HG03280 (cell line): ENCODE measurements around the gene HOXB2.
"Not testable (repeated sequence)": the region's sequence is repeated elsewhere in the genome, so short reads cannot be mapped to it uniquely, and the experiment has no call there.

Source experiments
- ATAC-seq: cut with Tn5 transposase; IDR thresholded peaks from one replicate; pipeline ENCODE4 v1.9.1; 2021; ENCODE audit warnings: mild to moderate bottlenecking, moderate library complexity; ENCODE audit not compliant: unreplicated experiment

The HOXB2 gene

GRCh38 chr17:48542114-48542656 is 2.7 kb downstream of the HOXB2 start:
- ATAC-seq, result no peak

- no peak for ATAC-seq
These were observed 3.3 kb downstream of the HOXB2 start for GRCh38 chr17:48541577-48542113.

DNA sequence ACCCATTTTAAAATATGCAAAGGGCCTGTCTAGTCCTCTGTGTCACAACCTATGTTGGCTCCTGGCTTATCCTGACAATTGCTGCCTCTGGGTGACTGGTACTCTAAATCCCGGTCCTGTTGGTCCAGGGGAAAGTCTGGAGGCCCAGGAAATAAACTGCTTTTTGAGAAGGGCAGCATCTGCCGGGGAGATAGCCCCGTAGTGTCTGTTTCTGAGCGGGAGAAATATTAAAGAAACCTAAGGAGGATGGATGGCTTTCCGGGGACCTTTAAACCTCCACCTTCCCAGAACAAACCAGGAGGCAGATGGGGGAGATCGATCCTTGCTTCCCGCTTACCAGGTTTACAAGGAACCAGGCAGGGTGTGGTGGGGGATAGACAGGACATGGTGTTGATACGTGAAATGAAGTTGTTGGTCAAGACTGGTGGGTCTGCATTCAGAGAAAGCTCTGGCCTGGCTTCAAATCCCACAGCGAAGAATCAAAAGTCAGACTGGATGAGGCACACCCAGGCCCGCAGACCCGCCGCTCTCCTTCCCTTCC is 3.8 kb downstream of the HOXB2 start:
- ATAC-seq, result no peak

DNA sequence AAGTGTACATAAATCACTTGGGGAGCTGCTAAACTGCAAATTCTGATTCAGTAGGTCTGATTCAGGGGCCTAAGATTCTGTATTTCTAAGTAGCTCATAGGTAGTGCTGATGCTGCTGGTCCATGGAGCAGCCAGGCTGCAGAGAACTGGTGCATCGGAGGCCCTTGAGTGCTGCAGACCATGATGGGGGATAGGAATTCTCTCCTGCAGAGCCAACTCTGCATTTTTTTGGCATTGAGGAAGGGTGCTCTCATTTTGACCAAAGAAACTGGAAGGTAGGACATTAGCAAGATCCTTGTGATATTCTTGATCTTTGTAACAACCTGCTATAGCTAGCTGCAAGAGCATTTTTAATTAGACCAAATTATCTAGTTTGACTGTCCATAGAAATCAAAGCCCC is 4.7 kb downstream of the HOXB2 start:
- ATAC-seq, result no peak

GRCh38 chr17:48539177-48539576 is 5.7 kb downstream of the HOXB2 start:
- no peak for ATAC-seq

- ATAC-seq, result no peak
These were observed 7.6 kb downstream of the HOXB2 start for GRCh38 chr17:48537316-48537715.

DNA sequence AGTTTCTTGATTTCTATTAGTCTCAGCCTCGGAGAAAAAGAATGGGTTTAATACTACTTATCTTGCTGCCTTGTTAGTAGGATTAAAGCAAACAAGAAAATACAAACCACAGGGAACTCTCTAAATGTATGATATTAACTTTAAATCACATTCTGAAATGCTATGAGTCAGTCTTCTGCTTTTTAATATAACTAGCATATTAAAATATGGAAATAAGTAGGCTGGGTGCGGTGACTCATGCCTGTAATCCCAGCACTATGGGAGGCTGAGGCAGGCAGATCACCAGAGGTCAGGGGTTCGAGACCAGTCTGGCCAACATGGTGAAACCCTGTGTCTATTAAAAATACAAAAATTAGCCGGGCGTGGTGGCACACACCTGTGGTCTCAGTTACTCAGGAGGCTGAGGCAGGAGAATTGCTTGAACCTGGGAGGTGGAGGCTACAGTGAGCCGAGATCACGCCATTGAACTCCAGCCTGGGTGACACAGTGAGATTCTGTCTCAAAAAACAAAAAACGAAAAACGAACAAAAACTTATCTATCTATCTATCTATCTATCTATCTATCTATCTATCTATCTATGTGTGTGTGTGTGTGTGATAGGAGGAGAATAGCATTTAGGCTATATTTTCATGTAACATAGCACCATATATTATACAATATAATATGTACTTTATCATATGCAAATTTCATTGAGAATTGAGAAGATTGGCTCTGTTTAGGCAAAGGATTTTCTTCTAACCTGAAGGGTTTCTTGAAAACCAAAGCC is 8.9 kb downstream of the HOXB2 start:
- not testable (repeated sequence) for ATAC-seq

- no peak for ATAC-seq
These were observed 12.6 kb downstream of the HOXB2 start for GRCh38 chr17:48532261-48532660.

DNA sequence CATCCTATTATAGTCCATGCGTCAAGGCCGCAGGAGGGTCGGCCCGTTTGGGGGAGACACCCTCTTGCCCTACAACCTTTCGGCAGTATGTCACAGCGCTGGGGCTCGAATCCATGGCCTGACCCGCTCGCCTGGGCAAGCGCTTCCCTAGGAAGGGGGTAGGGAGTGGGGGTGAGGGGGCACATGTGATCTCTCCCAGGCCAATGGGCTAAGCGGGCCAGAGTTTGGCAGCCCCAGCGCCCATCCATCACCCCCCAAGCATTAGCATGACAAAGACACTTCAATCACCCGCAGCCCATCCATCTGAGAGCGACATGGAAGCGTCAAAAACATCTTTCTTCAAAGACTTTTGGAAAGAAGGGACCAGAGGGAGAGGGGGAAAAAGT is 14.0 kb downstream of the HOXB2 start, which contains the start of gene HOXB1:
Gene HOXB1, minus strand, starts transcription at position 125 of the 386 bp plus-strand sequence. Its CDS starts 107 bp downstream, at position 18.
- ATAC-seq, result no peak

GRCh38 chr17:48530208-48530886 is 14.6 kb downstream of the HOXB2 start:
- ATAC-seq, result no peak

GRCh38 chr17:48529683-48530009 is 15.3 kb downstream of the HOXB2 start:
- ATAC-seq, result no peak

DNA sequence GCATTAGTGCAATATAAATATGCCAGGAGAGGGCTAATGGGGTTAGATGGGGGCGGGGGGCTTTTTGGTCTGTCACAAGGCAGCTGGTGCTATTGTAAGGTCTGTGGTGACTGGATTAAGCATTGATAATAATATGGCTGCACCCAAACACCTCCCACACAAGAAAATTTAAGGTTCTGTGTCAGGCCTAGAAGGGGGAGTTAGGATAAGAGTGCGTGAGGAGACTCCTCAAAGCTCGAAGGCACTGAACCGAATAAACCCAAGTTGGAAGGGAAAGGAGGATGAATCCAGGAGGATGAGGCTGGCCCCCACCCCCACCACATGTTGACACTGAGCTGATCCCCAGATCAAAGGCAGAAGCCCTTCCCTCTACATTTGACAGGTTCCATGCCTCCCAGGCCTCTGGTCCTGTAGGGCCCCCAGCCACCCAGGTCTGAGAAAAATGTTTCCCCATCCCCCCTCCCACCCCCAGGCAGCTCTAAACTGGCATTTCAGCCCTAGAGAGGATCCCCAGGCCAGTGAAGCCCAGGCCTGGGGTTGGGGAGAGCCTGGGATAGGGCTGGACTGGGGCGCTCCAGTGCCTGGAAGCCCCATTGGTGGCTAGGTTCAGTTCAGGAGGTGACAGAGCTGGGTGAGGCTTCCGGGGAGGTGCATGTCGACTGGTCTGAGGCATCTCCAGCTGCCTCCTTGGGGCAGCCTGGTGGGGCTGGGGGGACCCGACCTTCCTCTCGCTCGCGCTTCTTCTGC is 15.8 kb downstream of the HOXB2 start:
- no peak for ATAC-seq

DNA sequence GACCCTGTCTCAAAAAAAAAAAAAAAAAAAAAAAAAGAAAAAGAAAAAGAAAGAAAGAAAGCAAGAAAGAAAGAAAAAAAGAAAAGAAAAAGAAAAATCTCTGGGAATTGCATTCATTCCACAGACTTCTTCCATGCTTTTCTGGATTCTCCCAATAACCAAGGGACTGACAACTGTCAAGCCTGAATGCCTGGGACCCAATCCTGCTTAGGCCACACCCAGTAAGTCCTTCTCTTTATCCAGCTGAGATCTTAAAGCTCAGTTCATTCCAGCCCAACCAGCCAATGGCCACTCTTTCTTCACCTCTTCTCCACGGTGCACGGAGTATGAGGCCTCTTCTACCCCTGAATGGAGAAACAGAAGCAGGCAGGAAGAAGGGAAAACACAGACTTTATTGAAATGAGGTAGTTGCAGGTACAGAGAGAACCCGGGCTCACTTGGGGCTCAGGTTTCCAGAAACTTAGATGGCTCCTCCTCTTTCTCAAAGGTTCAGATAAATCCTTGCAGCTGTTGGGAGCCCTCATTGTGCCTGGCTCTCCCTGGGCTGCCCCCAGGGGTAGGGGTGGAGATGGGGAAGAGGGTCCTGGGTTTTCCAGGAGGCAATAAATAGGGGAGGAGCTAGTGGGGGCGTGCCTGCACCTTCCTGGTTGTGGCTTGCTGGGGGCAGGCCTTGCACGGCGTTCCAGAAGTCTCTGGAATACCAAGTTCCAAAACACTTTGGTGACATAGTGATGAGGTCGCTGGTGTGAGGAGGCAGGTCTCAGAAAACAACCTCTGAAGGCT is 16.6 kb downstream of the HOXB2 start:
- no peak for ATAC-seq

DNA sequence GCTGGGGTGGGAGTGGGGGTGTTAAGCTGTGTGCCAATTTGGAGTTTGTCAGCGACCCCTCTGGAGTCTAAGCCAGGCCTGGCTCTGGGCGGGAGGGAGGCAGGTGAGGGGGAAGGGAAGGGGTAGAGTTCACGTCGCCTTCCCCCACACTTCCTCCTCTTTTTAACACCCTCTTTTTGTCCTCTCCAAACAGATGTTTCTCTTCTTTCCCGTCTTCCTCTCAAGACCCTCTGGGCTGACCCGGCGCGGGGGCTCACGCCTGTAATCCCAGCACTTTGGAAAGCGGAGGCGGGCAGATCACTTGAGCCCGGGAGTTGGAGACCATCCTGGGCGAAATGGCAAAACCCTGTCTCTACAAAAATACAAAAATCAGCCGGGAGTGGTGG is 17.4 kb downstream of the HOXB2 start:
- no peak for ATAC-seq

DNA sequence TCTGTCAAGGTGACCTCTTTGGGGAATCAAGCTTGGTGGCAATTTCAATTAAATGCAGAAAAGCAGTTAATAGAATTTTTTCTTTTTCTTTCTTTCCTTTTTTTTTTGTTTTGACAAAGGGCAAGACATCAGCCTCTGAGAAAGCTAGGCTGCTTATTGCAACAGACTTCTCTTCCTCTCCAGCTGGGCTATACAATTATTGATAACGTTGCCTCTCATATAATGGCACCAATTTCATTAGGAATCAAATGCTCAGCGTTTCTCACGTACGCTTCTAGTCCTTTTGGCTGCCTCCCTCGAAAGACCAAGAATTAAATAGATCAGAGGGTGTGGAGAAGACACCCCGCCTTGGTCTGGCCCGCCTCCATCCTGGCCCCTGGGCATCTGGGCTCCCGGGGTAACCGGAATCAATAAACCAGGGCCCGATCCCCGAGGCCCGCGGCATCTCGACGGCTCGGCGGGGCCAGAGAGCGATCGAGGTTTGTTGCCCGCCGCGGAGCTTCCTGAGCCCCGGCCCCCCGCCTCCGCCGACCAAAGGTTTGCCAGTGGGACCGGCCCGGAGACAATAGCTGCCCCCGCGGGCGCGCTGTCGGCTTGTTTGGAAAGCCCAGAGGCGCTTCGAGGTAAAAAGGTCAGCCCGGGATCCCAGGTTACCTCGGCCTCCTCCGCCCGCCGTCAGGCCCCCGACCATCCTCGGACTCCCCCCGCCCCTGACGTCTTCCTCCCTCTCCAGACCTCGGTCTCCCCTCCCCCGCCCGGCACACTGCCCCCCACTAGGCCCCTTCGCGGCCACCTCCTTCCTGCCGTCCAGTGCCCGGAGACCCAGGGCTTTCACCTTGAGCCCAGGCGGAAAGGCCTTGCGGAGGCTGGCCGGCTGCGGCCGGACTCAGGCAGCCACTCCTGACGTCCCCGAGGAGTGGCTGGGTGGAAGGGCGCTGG is 18.0 kb downstream of the HOXB2 start:
- ATAC-seq, result no peak

DNA sequence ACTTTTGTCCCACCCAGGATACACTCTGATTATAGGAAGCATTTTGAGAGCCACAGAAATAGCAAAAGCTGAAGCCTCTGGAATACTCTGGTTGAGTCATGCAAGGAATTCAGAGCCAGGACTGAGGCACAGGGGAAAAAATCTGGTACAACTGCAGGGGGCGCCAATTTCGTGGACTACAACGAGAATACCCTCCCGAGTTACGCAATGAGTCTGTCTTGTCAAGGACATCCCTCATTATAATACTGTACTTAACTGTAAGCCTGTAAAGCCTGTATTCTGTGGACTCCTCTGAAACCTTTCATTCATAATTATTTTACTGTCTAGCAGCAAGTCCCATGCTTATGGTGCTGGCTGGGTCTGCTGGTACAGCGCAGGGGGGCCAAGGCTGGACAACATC is 21.9 kb downstream of the HOXB2 start:
- ATAC-seq, result no peak

DNA sequence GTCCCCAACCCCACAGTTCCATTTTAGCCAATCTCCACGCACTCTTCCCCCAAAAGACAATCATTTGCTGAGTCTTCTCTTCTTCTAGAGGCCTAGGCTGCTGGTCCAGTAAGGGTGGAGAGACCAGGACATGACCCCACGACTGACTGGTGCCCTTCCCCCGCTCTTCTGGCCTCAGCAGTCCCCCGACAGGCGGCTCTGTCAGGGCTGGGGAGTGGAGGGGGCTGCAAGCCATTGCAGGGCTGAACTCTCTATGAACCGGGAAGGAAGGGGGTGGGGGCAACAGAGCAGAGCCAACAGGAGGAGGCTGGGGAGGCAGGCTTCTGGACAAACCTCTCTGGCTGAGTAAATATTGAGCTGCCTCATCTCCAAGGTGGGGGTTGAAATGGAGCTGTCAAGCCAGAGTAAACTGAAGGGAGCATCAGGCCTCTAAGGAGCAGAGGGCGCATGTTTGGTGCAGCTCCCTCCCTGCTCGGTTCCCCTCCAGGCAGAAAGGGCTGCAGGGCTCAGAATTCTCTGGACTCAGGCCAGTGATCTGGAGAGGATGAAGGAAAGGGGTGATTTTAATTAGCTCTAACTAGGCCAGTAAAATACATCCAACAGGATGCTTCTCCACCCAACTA is 22.8 kb downstream of the HOXB2 start:
- no peak for ATAC-seq

DNA sequence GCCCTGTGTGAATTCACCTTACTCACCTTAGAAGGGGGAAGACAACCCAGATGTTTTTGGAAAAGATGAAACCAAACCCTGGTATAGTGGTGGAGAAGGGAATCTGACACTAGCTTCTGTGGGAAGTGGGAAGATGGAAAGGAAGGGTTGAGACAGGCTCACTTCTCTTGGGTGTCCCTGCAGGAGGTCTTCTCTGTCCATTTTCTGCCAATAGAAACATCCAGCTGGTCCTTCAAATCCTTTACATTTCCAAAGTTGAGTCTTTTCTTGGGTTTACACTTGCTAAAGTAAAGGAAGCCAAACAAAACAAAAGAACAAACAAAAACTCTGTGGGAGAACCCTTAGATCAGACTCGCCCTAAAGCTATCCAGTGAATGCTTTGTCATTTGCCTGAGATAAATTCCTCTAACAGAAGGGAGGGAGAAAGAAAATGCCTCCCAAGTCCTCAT is 24.3 kb downstream of the HOXB2 start:
- no peak for ATAC-seq

DNA sequence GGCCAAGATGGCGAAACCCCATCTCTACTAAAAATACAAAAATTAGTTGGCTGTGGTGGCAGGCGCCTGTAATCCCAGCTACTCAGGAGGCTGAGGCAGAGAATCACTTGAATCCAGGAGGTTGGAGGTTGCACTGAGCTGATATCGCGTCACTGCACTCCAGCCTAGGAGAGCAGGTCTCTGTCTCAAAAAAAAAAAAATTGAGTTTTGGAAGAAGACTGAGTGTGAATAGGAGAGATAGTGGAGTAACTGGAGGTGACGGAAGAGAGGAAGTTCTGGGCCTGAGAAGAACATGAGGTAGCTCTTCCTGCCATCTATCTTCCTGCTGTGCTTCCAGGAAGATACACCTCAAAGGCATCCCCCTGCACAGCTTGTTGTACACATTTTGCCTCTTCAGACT is 25.5 kb downstream of the HOXB2 start:
- ATAC-seq, result no peak
